A673 (cell line): ENCODE results near the gene CARMIL1. TPM values are rescaled to one million over a fixed set of nuclear protein-coding genes. Genes with fewer than 3 reads are reported as not detected.

Experiments
- BruUV-seq: library from RNA; stranded (reverse); fragments of 400-500 nt; replicated peaks from 2 replicates; lab custom pipeline; 2021; lab: Mats Ljungman, UMichigan
- CTCF ChIA-PET: fragments of 300-600 bp; sonication (Branson Sonifier 250); formaldehyde crosslinking; loops from one replicate; lab custom pipeline; 2022; ENCODE audit warnings: antibody characterized with exemption; lab: Charles Lee
- POLR2A ChIA-PET: fragments of 300-600 bp; sonication (Branson Sonifier 250); formaldehyde crosslinking; loops from one replicate; lab custom pipeline; 2022; ENCODE audit warnings: antibody characterized with exemption; ENCODE audit not compliant: low non-redundant PET; lab: Charles Lee
- DNase-seq: peaks from one replicate; pipeline ENCODE4 v3.0.0-alpha.2; 2015; ENCODE audit warnings: low spot score
- H3K27ac ChIP-seq: fragments of 200-600 bp; sonication (generic); 2 replicates; pipeline ENCODE4 v1.5.1; 2016; ENCODE audit warnings: mixed run types, low read depth, mild to moderate bottlenecking, mixed read lengths, antibody characterized with exemption, low read length; ENCODE audit not compliant: poor library complexity, severe bottlenecking
- H3K27me3 ChIP-seq: fragments of 200-600 bp; sonication (generic); replicated peaks from 2 replicates; pipeline ENCODE4 v1.6.1; 2017; ENCODE audit warnings: mixed run types, low read depth, mild to moderate bottlenecking, mixed read lengths, antibody characterized with exemption, low read length; ENCODE audit not compliant: insufficient read depth, poor library complexity
- H3K36me3 ChIP-seq: fragments of 200-600 bp; sonication (generic); 2 replicates; pipeline ENCODE4 v1.6.1; 2016; ENCODE audit warnings: mixed run types, mild to moderate bottlenecking, mixed read lengths, antibody characterized with exemption, low read length; ENCODE audit not compliant: insufficient read depth, poor library complexity, severe bottlenecking
- H3K4me1 ChIP-seq: fragments of 200-600 bp; sonication (generic); 2 replicates; pipeline ENCODE4 v1.6.1; 2017; ENCODE audit warnings: mixed run types, mild to moderate bottlenecking, mixed read lengths, antibody characterized with exemption, low read length; ENCODE audit not compliant: insufficient read depth, poor library complexity, severe bottlenecking
- H3K4me3 ChIP-seq: fragments of 200-600 bp; sonication (generic); 2 replicates; pipeline ENCODE4 v1.5.1; 2016; ENCODE audit warnings: low read depth, mixed run types, mild to moderate bottlenecking, mixed read lengths, low read length; ENCODE audit not compliant: poor library complexity, severe bottlenecking
- H3K9me3 ChIP-seq: fragments of 200-600 bp; sonication (generic); 2 replicates; pipeline ENCODE4 v1.6.1; 2016; ENCODE audit warnings: mixed run types, low read depth, mild to moderate bottlenecking, mixed read lengths, antibody characterized with exemption, low read length; ENCODE audit not compliant: poor library complexity, severe bottlenecking
- EZH2 ChIP-seq: fragments of 200-600 bp; sonication (generic); IDR thresholded peaks from 2 replicates; pipeline ENCODE4 v1.6.1; 2017; ENCODE audit warnings: borderline replicate concordance, low read depth, mild to moderate bottlenecking, mixed read lengths, antibody characterized with exemption, low read length; ENCODE audit not compliant: poor library complexity, severe bottlenecking
- intact Hi-C: fragments of 100-400 bp; cut with micrococcal nuclease; formaldehyde crosslinking; loops from one replicate; pipeline ENCODE4 v1.10.0; 2022; ENCODE audit not compliant: unreplicated experiment
- total RNA-seq: library from RNA; stranded (reverse); gene quantifications from 2 replicates; pipeline ENCODE4 v1.2.3, GENCODE V29; 2021
- TF ChIP-seq, protein P1 (sequence below): fragments of 300-800, 200-600 bp; sonication (generic); conservative IDR thresholded peaks from 2 replicates; pipeline ENCODE4 v1.5.1; 2017; ENCODE audit warnings: low read depth, mild to moderate bottlenecking, antibody characterized with exemption, low read length, moderate library complexity, mixed read lengths

CARMIL1 gene
- total RNA-seq, 1 experiment from 2014 or later: 7.2 TPM

DNA sequence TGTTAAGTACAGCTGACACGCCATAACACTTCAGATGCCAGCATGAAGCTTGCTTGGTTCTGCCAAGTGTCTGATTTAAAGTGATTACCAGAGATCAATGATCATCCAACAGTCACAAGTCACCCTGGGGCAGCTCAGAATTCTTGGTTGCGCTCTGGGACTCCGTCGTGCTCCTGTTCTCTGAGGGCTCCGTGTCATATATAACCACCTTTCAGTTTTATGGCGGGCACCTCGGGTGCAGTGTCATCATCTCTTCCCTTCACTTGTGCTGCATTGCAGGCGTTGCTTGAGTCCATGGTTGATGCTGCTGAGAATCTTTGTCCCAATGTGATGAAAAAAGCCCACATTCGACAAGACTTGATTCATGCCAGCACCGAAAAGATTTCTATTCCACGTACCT lies 271.5 kb downstream of the CARMIL1 start:
- CTCF ChIA-PET: no interaction called here
- no peak for DNase-seq
- no peaks in the 10 kb centered on the region for H3K4me1 ChIP-seq
- H3K4me3 ChIP-seq: no peak overlapping the region
- POLR2A ChIA-PET: no interaction called here
- BruUV-seq: no TSS peak
- no peak overlapping the region for H3K27ac ChIP-seq
- intact Hi-C loops: no loop called here
- no peaks in the 10 kb centered on the region for H3K27me3 ChIP-seq
- no peaks in the 10 kb centered on the region for H3K9me3 ChIP-seq
- no peak for TF ChIP-seq EZH2
- TF ChIP-seq, protein P1, sequence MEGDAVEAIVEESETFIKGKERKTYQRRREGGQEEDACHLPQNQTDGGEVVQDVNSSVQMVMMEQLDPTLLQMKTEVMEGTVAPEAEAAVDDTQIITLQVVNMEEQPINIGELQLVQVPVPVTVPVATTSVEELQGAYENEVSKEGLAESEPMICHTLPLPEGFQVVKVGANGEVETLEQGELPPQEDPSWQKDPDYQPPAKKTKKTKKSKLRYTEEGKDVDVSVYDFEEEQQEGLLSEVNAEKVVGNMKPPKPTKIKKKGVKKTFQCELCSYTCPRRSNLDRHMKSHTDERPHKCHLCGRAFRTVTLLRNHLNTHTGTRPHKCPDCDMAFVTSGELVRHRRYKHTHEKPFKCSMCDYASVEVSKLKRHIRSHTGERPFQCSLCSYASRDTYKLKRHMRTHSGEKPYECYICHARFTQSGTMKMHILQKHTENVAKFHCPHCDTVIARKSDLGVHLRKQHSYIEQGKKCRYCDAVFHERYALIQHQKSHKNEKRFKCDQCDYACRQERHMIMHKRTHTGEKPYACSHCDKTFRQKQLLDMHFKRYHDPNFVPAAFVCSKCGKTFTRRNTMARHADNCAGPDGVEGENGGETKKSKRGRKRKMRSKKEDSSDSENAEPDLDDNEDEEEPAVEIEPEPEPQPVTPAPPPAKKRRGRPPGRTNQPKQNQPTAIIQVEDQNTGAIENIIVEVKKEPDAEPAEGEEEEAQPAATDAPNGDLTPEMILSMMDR: no peak
- H3K36me3 ChIP-seq: no peaks in the 10 kb centered on the region

DNA sequence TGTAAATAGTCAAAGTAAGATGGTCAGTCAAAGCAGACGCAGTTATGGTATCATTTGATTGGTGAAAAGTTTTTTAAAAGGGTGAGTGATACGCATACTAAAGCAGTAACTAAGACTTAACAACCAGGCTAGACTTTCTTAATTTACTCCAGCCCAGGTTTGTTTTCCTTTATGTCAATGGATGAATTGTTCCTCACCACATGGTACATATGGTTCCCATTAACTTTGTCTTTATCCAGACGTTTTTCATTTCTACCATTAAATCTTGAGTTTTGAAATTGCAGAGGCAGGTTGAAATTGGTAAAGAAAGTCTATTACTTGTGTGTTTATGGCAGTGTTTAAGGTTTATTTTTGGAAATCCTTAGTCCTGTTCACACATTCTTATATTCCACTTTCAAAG lies 274.3 kb downstream of the CARMIL1 start:
- ChIA-PET CTCF (interaction anchor here (0.7 kb wide), 1 partner anchor 729 kb away, joined by 4 read pairs; no protein-coding TSS in a partner anchor), POLR2A (no interaction called here)
- no TSS peak for BruUV-seq
- Histone ChIP-seq H3K27me3 (no peaks in the 10 kb centered on the region), H3K4me1 (no peaks in the 10 kb centered on the region), H3K27ac (no peak overlapping the region), H3K36me3 (no peaks in the 10 kb centered on the region), H3K9me3 (no peaks in the 10 kb centered on the region), H3K4me3 (no peak overlapping the region)
- intact Hi-C loops: no loop called here
- no peak for DNase-seq
- TF ChIP-seq EZH2: no peak
- TF ChIP-seq, protein P1: no peak

DNA sequence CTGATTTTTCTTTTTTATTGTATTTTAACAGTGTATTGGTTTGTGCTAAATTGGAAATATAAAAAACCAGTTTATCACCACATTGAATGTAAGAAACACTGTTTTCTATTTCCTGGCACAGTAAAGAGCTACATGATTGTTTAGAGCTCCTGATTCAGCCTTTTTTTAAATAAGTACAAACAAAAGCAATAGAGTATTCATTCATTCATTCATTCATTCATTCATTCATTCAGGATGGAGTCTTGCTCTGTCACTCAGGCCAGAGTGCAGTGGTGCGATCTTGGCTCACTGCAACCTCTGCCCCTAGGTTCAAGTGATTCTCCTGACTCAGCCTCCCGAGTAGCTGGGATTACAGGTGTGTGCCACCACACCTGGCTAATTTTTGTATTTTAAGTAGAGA lies 276.0 kb downstream of the CARMIL1 start:
- H3K4me3 ChIP-seq: no peak overlapping the region
- H3K27ac ChIP-seq: no peak overlapping the region
- no peak for TF ChIP-seq EZH2
- TF ChIP-seq, protein P1: no peak
- H3K36me3 ChIP-seq: no peaks in the 10 kb centered on the region
- BruUV-seq: no TSS peak
- DNase-seq: no peak
- CTCF ChIA-PET: interaction anchor here (0.8 kb wide), 1 partner anchor 289 kb away, joined by 3 read pairs; no protein-coding TSS in a partner anchor
- H3K9me3 ChIP-seq: no peaks in the 10 kb centered on the region
- POLR2A ChIA-PET: no interaction called here
- no peaks in the 10 kb centered on the region for H3K4me1 ChIP-seq
- intact Hi-C loops: loop anchor here (5.0 kb wide), 1 partner anchor 333 kb away; no protein-coding TSS in a partner anchor
- H3K27me3 ChIP-seq: no peaks in the 10 kb centered on the region
